ENCODE data around the gene TRIP12.
"Not testable (repeated sequence)": the region's sequence is repeated elsewhere in the genome, so short reads cannot be mapped to it uniquely, and the experiment has no call there.

The TRIP12 gene

GRCh38 chr2:229856413-229856812 is 65.4 kb downstream of the TRIP12 start:
- no peak overlapping the region for H3K4me3 ChIP-seq (ENCODE audit: control insufficient read depth, low read depth, low read length)
- DNase-seq (ENCODE audit: low read depth): no peak
- no peak for TF ChIP-seq CTCF (conservative IDR thresholded peaks at IDR 0.05; ENCODE audit: control insufficient read depth, insufficient read depth, low read depth, low read length)

GRCh38 chr2:229855116-229855515 is 66.7 kb downstream of the TRIP12 start:
- DNase-seq (ENCODE audit: low read depth): no peak
- no peak overlapping the region for H3K4me3 ChIP-seq (ENCODE audit: control insufficient read depth, low read depth, low read length)
- no peak for TF ChIP-seq CTCF (conservative IDR thresholded peaks at IDR 0.05; ENCODE audit: control insufficient read depth, insufficient read depth, low read depth, low read length)

GRCh38 chr2:229852565-229852964 is 69.2 kb downstream of the TRIP12 start:
- DNase-seq (ENCODE audit: low read depth): peak; percentile 75
- H3K4me3 ChIP-seq (ENCODE audit: control insufficient read depth, low read depth, low read length): no peak overlapping the region
- no peak for TF ChIP-seq CTCF (conservative IDR thresholded peaks at IDR 0.05; ENCODE audit: control insufficient read depth, insufficient read depth, low read depth, low read length)

GRCh38 chr2:229851870-229852269 is 69.9 kb downstream of the TRIP12 start:
- DNase-seq (ENCODE audit: low read depth): no peak
- H3K4me3 ChIP-seq (ENCODE audit: control insufficient read depth, low read depth, low read length): no peak overlapping the region
- TF ChIP-seq CTCF (conservative IDR thresholded peaks at IDR 0.05; ENCODE audit: control insufficient read depth, insufficient read depth, low read depth, low read length): no peak

GRCh38 chr2:229850355-229851275 is 71.2 kb downstream of the TRIP12 start:
- H3K4me3 ChIP-seq (ENCODE audit: control insufficient read depth, low read depth, low read length); DNase-seq (ENCODE audit: low read depth): not testable (repeated sequence)

- no peak overlapping the region for H3K4me3 ChIP-seq (ENCODE audit: control insufficient read depth, low read depth, low read length)
- DNase-seq (ENCODE audit: low read depth): no peak
- TF ChIP-seq CTCF (conservative IDR thresholded peaks at IDR 0.05; ENCODE audit: control insufficient read depth, insufficient read depth, low read depth, low read length): no peak
Measured at GRCh38 chr2:229849073-229849472, 72.7 kb downstream of the TRIP12 start.

- no peak for TF ChIP-seq CTCF (conservative IDR thresholded peaks at IDR 0.05; ENCODE audit: control insufficient read depth, insufficient read depth, low read depth, low read length)
- no peak overlapping the region for H3K4me3 ChIP-seq (ENCODE audit: control insufficient read depth, low read depth, low read length)
- no peak for DNase-seq (ENCODE audit: low read depth)
Measured at GRCh38 chr2:229843613-229844012, 78.2 kb downstream of the TRIP12 start.
